D721Med (cell line): ENCODE measurements around the gene TLNRD1.

Experiments
- DNase-seq: peaks from one replicate; pipeline ENCODE4 v3.0.0; 2011; ENCODE audit warnings: low spot score; ENCODE audit not compliant: insufficient read length
- FAIRE-seq: peaks from 2 replicates; lab custom pipeline; 2011; peaks lifted over from hg19 to GRCh38; lab: Jason Lieb, UNC
- TF ChIP-seq, protein P1 (sequence below): IDR thresholded peaks from 2 replicates; pipeline ENCODE4 v1.5.1; 2012; ENCODE audit warnings: mild to moderate bottlenecking, control low read depth; ENCODE audit not compliant: insufficient read depth; ENCODE audit errors: missing control alignments

TLNRD1 gene

GRCh38 chr15:81012588-81012987 lies 11.9 kb downstream of the TLNRD1 start:
- TF ChIP-seq, protein P1, sequence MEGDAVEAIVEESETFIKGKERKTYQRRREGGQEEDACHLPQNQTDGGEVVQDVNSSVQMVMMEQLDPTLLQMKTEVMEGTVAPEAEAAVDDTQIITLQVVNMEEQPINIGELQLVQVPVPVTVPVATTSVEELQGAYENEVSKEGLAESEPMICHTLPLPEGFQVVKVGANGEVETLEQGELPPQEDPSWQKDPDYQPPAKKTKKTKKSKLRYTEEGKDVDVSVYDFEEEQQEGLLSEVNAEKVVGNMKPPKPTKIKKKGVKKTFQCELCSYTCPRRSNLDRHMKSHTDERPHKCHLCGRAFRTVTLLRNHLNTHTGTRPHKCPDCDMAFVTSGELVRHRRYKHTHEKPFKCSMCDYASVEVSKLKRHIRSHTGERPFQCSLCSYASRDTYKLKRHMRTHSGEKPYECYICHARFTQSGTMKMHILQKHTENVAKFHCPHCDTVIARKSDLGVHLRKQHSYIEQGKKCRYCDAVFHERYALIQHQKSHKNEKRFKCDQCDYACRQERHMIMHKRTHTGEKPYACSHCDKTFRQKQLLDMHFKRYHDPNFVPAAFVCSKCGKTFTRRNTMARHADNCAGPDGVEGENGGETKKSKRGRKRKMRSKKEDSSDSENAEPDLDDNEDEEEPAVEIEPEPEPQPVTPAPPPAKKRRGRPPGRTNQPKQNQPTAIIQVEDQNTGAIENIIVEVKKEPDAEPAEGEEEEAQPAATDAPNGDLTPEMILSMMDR, result no peak
- no peak for FAIRE-seq
- DNase-seq, result no peak

DNA sequence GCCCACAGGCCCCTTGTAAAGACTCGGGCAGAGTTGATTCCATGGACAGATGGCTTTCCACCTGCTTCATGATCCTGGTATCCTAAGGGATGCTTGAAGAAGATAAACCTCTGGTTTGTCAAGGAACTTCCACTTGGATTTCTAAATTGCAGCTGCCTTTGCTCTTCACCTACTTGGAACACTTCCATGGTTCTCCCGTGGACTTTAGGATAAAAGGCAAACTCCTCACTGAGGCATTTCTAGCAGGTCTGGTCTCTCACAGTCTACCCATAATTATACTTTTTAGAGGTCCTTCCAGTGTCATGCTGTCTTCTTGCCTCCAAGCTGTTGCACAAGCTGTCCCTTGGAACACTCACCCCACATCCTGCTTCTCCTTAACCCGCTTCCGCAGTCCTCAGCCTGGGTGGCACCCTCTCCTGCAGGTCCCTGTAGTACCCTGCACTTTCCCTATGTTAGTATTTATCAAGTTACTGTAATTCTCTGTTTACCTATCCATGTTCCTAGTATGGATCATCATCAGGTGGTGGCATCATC lies 12.7 kb downstream of the TLNRD1 start:
- TF ChIP-seq, protein P1, result no peak
- DNase-seq (no peak), FAIRE-seq (no peak)

DNA sequence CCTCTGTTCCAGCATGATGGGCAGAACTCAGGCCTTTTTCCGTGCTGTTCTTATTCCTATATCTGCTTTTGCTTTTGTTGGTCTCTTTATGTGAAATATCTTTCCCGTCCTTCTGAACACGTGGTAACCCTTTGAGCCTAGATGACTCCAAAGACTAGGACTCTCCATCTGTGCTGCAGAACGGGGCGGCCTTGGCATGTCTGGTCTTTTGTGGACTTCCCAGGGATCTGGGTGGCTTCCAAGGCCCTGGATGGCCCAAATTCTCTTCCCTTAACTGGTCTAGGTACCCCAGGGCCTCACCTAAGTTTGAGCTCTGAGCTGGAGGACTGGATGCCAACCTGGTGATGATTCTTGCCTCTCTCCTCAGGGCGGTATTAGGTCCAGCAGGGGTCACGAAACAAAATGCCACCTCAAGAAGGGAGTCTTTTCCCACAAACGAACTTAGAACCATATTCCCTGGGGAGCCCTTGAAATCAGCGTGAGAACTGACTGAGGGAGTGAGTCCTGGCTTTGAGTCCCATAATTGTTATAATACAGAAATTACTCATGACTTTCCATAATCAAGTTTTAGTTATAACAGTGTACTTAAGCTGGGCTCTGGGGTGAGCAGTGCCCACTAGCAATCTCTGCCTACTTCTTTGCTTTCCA lies 13.8 kb downstream of the TLNRD1 start:
- TF ChIP-seq, protein P1, result no peak
- FAIRE-seq (no peak), DNase-seq (no peak)

- DNase-seq (no peak), FAIRE-seq (no peak)
- TF ChIP-seq, protein P1, result no peak
Measured at GRCh38 chr15:81015621-81016488, 15.1 kb downstream of the TLNRD1 start.

DNA sequence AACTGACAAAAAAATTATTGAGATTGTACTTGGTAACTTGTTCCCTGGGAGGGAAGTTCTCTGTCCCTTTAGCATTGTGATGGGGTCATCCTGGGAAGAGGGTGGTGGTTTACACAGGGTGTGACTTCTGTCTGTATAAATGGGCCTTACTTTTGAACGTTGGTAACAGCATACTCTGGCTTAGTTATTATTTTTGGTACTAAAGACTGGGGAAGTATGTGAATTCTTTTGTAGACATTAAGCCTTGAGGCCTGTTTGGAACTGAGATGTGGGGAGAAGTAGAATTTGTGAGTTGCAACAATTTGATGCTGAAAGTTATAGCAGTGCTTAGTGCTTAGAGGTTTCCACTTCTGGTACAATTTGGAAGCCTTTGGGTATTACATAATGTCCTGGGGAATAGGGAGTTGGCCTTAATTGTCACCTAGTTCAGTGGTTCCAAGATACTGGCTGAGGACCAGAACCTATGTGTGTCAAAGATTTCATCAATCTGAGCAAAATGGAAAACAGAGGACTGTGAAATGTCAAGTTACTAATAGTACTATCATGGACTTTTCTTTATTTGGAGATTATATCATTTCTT lies 15.9 kb downstream of the TLNRD1 start:
- DNase-seq (no peak), FAIRE-seq (no peak)

GRCh38 chr15:81018197-81018596 lies 17.5 kb downstream of the TLNRD1 start:
- FAIRE-seq (no peak), DNase-seq (no peak)
- TF ChIP-seq, protein P1, result no peak

More for the DNA sequence above, 15.9 kb downstream of the TLNRD1 start:
- TF ChIP-seq, protein P1, result no peak
